Keratinocyte (primary cell): ENCODE measurements around the gene TOX4. TPM values are rescaled to one million over a fixed set of nuclear protein-coding genes. Genes with fewer than 3 reads are reported as not detected.
A peak's percentile ranks its signal among the peaks of the same experiment; 100 is the strongest.

Experiments used
- DNase-seq: peaks from one replicate; pipeline ENCODE4 v3.0.0-alpha.2; 2011; ENCODE audit warnings: low read depth, missing footprints, low spot score
- FAIRE-seq: peaks from 2 replicates; lab custom pipeline; 2011; peaks lifted over from hg19 to GRCh38; lab: Jason Lieb, UNC
- H2AFZ ChIP-seq: 2 replicates; pipeline ENCODE4 v1.6.0; 2012; ENCODE audit warnings: low read length, control low read depth, inconsistent platforms; ENCODE audit not compliant: control insufficient read depth
- H3K27ac ChIP-seq: 2 replicates; pipeline ENCODE4 v1.5.1; 2011; ENCODE audit warnings: low read length; ENCODE audit not compliant: control insufficient read depth, insufficient read depth
- H3K27me3 ChIP-seq: 3 replicates; pipeline ENCODE4 v1.6.0; 2011; ENCODE audit warnings: low read length; ENCODE audit not compliant: control insufficient read depth, insufficient read depth; ENCODE audit errors: extremely low read depth
- H3K36me3 ChIP-seq, 2 experiments: 2 replicates in 1 of 2; 3 replicates in 1 of 2; pipeline ENCODE4 v1.5.1; 2011; ENCODE audit warnings: low read length in 2 of 2, mild to moderate bottlenecking in 1 of 2; ENCODE audit not compliant: control insufficient read depth in 2 of 2, insufficient read depth in 2 of 2; ENCODE audit errors: extremely low read depth in 1 of 2
- H3K4me1 ChIP-seq: 3 replicates; pipeline ENCODE4 v1.5.1; 2011; ENCODE audit warnings: low read length; ENCODE audit not compliant: control insufficient read depth, insufficient read depth; ENCODE audit errors: extremely low read depth
- H3K4me2 ChIP-seq: 3 replicates; pipeline ENCODE4 v1.6.0; 2011; ENCODE audit warnings: low read depth, low read length; ENCODE audit not compliant: control insufficient read depth, insufficient read depth; ENCODE audit errors: extremely low read depth
- H3K4me3 ChIP-seq, 3 experiments: fragments of 200-600 bp in 1 of 3; sonication (generic) in 1 of 3; 2 replicates in 2 of 3; 3 replicates in 1 of 3; pipeline ENCODE4 v1.5.1; 2011 to 2016; ENCODE audit warnings: low read length in 3 of 3, mild to moderate bottlenecking in 3 of 3, control low read depth in 2 of 3, inconsistent platforms in 1 of 3, low read depth in 1 of 3, mixed read lengths in 1 of 3, mixed run types in 1 of 3, moderate library complexity in 1 of 3; ENCODE audit not compliant: control insufficient read depth in 2 of 3, insufficient read depth in 2 of 3; ENCODE audit errors: extremely low read depth in 1 of 3
- H3K79me2 ChIP-seq: 2 replicates; pipeline ENCODE4 v1.6.0; 2012; ENCODE audit warnings: low read length; ENCODE audit not compliant: control insufficient read depth, insufficient read depth
- H3K9ac ChIP-seq: 3 replicates; pipeline ENCODE4 v1.6.0; 2011; ENCODE audit warnings: low read length; ENCODE audit not compliant: control insufficient read depth, insufficient read depth; ENCODE audit errors: extremely low read depth
- H3K9me1 ChIP-seq: 3 replicates; pipeline ENCODE4 v1.6.0; 2011; ENCODE audit warnings: low read length; ENCODE audit not compliant: control insufficient read depth, insufficient read depth; ENCODE audit errors: extremely low read depth
- H3K9me3 ChIP-seq: 2 replicates; pipeline ENCODE4 v1.5.1; 2012; ENCODE audit warnings: low read depth, low read length; ENCODE audit not compliant: control insufficient read depth
- H4K20me1 ChIP-seq: 3 replicates; pipeline ENCODE4 v1.6.0; 2011; ENCODE audit warnings: low read length; ENCODE audit not compliant: control insufficient read depth, insufficient read depth; ENCODE audit errors: extremely low read depth
- CTCF ChIP-seq, 3 experiments: IDR thresholded peaks in 1 of 3; conservative IDR thresholded peaks in 1 of 3; optimal IDR thresholded peaks in 1 of 3; 2 replicates in 2 of 3; 3 replicates in 1 of 3; pipeline versions ENCODE3 to v1.5.1; 2011; ENCODE audit warnings: low read length in 3 of 3, mild to moderate bottlenecking in 3 of 3, moderate library complexity in 2 of 3, control low read depth in 1 of 3, inconsistent platforms in 1 of 3; ENCODE audit not compliant: insufficient read depth in 2 of 3; ENCODE audit errors: extremely low read depth in 1 of 3
- EZH2 ChIP-seq: IDR thresholded peaks from one replicate; pipeline ENCODE4 v1.6.1; 2012; ENCODE audit warnings: inconsistent platforms, mild to moderate bottlenecking, low read length, moderate library complexity
- dilution Hi-C: fragments of 300-500 bp; cut with MboI; formaldehyde crosslinking; loops from one replicate; pipeline ENCODE4 v1.7.0; 2020; ENCODE audit warnings: low sequenced_read_pairs; ENCODE audit not compliant: extremely low pct_ligation_motif_present
- polyA plus RNA-seq, 5 experiments: library from polyadenylated mRNA; depleted of rRNA in 3 of 5; stranded (reverse) in 3 of 5; stranded (forward) in 1 of 5; unstranded in 1 of 5; fragments of >200 nt; gene quantifications; 1 replicate in 1 of 5; 2 replicates in 3 of 5; 3 replicates in 1 of 5; pipeline versions ENCODE4 v1.2.1 to v1.2.3, GENCODE V29; 2011 to 2012; ENCODE audit warnings: missing spikeins in 2 of 5, low read depth in 1 of 5, low replicate concordance in 1 of 5

TOX4 gene
- polyA plus RNA-seq, 1 donor (not counting 4 experiments of a cell fraction or from before 2014, with no cell fraction given): 85.4 TPM

- no peaks in the 10 kb centered on the region for H3K9me1 ChIP-seq
- TF ChIP-seq CTCF (optimal IDR thresholded peaks at IDR 0.05 in 1 of 3, IDR thresholded peaks at IDR 0.05 in 1 of 3, conservative IDR thresholded peaks at IDR 0.05 in 1 of 3; ENCODE audit: extremely low read depth in 1 of 3, insufficient read depth in 2 of 3, low read length in 3 of 3): no peak
- TF ChIP-seq EZH2: no peak
- peak overlapping the region; percentile 96 for H3K4me2 ChIP-seq
- no peaks in the 10 kb centered on the region for H3K36me3 ChIP-seq
- no peaks in the 10 kb centered on the region for H4K20me1 ChIP-seq
- peak overlapping the region; percentile 96 for H3K9ac ChIP-seq
- no peak for FAIRE-seq
- H3K27me3 ChIP-seq: no peaks in the 10 kb centered on the region
- dilution Hi-C loops: no loop called here
- DNase-seq: no peak
- H3K4me3 ChIP-seq: peak overlapping the region; percentile 94 to 98 (median 95)
- H3K79me2 ChIP-seq: peaks cover 52% of the 10 kb centered on the region
- no peaks in the 10 kb centered on the region for H3K9me3 ChIP-seq
- H3K4me1 ChIP-seq: peaks cover 14% of the 10 kb centered on the region
- H3K27ac ChIP-seq: peak overlapping the region; percentile 87
- H2AFZ ChIP-seq: peak overlapping the region; percentile 89
These were observed 21.4 kb upstream of the TOX4 start for GRCh38 chr14:21455592-21455911.

- H3K4me3 ChIP-seq: peak within 1 kb of the TSS; percentile 94 to 98 (median 95)
- DNase-seq: peak; percentile 99
- H4K20me1 ChIP-seq: no peaks in the 10 kb centered on the region
- H3K36me3 ChIP-seq: peaks cover 0 to 2% of the 10 kb centered on the region in 2 experiments
- peak; percentile 64 for FAIRE-seq
- peak; percentile 51 to 74 (median 69) for TF ChIP-seq CTCF (optimal IDR thresholded peaks at IDR 0.05 in 1 of 3, IDR thresholded peaks at IDR 0.05 in 1 of 3, conservative IDR thresholded peaks at IDR 0.05 in 1 of 3; ENCODE audit: extremely low read depth in 1 of 3, insufficient read depth in 2 of 3, low read length in 3 of 3)
- TF ChIP-seq EZH2: no peak
- no peaks in the 10 kb centered on the region for H3K9me3 ChIP-seq
- H3K27me3 ChIP-seq: no peaks in the 10 kb centered on the region
- peak within 1 kb of the TSS; percentile 96 for H3K4me2 ChIP-seq
- peak within 1 kb of the TSS; percentile 87 for H3K27ac ChIP-seq
- H3K9me1 ChIP-seq: no peaks in the 10 kb centered on the region
- peak within 1 kb of the TSS; percentile 98 for H2AFZ ChIP-seq
- H3K9ac ChIP-seq: peak within 1 kb of the TSS; percentile 96
- peaks cover 47% of the 10 kb centered on the region for H3K79me2 ChIP-seq
- H3K4me1 ChIP-seq: peaks cover 9% of the 10 kb centered on the region
- dilution Hi-C loops: no loop called here
These were observed 20.9 kb upstream of the TOX4 start, which contains the start of gene CHD8 for GRCh38 chr14:21455912-21456667. TSS of gene CHD8 (minus strand) at chr14:21456123. CDS start at chr14:21431643, 24,480 bp downstream.
